ENCODE measurements around the gene ARHGAP1.

- TF ChIP-seq POLR2AphosphoS5 (IDR thresholded peaks at IDR 0.05; ENCODE audit: insufficient read depth in 1 of 2, low read depth in 1 of 2) (no peak), CTCF (IDR thresholded peaks at IDR 0.05) (no peak), POLR2A (IDR thresholded peaks at IDR 0.05) (no peak)
Measured at GRCh38 chr11:46632502-46632901, 67.9 kb downstream of the ARHGAP1 start.

Data from vagina (tissue), 2 donors.